GM19397 (cell line): ENCODE data around the gene LGALS4.
A peak's percentile ranks its signal among the peaks of the same experiment; 100 is the strongest.
"Not testable (repeated sequence)": the region's sequence is repeated elsewhere in the genome, so short reads cannot be mapped to it uniquely, and the experiment has no call there.

Source experiments
- ATAC-seq: cut with Tn5 transposase; IDR thresholded peaks from one replicate; pipeline ENCODE4 v1.9.1; 2021; ENCODE audit warnings: mild to moderate bottlenecking, moderate library complexity; ENCODE audit not compliant: unreplicated experiment

LGALS4 gene

DNA sequence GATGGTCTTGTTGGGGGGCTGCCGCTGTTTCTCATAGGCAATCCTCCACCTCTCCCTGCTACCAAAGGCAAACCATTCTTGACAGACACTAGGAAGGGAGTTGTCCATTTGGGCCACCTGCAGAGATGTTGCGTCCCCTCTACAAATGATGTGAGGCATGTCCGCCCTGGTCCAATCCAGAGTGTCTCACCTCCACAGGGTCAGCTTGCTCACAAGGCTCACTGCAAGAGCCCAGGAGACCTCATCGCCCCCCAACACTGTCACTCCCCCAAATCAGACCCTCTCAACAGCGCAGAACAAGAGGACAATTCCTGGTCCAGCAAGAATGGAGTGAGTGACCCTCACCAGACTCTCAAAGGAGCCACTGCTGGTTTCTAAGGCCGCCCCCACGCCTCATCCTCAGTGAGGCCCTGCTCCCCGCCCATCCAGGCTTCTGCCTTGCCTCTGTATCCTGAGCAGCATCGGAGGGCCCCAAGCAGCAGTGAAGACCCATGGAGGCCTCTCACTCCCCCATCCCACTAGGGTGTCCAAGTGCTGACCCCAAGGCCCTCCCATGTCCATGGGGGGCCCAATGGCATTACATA lies 30.5 kb upstream of the LGALS4 start:
- ATAC-seq: no peak

DNA sequence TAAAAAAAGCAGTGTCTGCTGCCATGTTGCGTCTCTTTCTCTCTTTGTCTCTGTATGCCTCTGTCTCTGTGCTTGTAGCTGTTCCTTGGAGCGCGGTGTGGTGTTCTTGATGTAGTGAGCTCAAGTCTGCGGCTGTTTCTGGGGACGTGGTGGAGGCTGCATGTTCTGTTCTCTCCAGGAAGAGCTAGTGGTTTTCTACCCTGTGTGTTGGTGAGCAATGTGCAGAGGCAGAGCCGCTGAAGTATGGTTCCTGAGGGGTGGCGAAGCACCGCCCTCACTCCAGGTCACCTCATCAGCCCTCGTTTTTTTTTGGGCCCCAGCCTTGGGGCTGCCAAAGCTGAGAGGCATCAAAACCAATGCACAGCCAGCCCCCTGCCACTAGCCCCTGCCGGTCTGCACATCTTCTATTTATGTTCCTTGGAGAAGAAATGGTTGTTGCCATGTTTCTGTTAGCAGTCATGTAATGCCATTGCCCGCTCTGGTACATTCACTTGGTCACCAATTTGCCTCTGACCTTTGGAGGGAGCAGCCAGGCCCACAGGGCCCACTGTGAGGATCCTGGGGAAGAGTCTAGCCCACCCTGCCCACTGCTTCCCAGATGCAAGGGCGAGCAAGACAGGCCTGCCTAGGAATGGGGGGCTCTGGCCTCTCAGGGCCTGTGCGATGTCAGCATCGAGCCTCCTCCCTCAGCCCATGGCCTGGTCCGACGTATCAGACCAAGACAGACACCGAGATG lies 29.9 kb upstream of the LGALS4 start:
- no peak for ATAC-seq

GRCh38 chr19:38841787-38842438 lies 29.2 kb upstream of the LGALS4 start:
- ATAC-seq: no peak

DNA sequence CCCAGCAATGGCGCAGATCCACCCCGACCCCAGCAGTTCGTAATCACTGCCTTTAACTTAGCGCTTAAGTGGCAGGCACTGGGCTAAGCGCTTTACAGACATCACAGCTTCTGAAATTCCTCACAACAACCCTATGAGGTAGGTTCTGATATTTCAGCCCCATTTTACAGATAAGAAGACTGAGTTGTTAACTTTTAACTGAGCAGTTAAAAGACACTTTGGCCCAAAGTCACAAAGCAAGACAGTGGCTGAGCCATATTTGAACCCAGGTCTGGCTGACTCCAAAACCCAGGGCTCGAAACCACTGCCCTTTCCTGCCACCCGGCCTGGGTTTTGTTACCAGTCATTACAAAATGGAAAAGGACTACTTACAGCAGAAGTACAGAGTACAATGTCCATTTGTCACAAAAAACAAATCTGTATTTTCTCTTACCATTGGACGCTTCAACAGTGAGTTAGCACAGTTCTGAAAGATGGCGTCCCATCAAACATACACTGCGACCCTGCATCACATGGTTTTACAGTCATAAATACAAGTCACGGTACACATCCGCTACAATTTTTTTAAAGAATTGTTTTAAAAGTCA lies 28.5 kb upstream of the LGALS4 start:
- no peak for ATAC-seq

GRCh38 chr19:38840583-38840968 lies 27.8 kb upstream of the LGALS4 start:
- no peak for ATAC-seq

- ATAC-seq: no peak
Measured at GRCh38 chr19:38839816-38840582, 27.3 kb upstream of the LGALS4 start.

GRCh38 chr19:38838986-38839761 lies 26.4 kb upstream of the LGALS4 start:
- no peak for ATAC-seq

DNA sequence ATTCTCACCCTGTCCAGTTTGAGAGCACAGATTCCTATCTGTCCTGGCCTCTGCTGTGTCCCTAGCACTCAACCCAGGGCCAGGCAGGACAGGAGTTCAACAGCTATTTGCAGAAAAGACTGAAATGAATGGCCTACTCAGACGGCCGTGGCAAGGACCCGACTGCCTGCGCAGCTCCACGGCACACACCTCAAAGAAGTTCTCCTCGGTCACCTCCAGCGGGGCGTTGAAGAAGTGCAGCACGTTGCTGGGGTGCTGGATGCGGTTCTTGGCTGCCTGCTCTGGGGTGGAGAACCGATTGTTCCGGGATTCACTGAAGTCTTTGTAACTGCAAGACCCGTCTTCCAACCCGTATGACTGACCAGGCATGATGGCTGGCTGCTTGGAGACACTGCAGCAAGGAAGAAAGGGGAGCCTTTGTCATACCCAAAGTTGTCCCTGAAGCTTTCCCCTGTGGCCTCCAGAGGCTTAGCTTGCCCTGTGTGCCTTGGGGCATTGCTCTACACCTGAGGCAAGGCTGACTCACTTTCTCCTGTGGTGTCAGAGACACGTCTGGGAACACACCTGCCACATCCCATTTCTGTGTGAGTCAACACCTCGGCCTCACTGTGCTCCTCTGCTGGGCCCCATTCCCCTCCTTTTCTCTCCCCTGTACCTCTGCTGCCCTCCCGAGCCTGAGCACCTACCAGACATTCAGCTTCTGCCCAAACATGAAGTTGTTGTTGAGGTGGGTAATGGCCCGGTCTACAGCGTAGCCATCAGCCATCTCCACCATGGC lies 25.7 kb upstream of the LGALS4 start:
- ATAC-seq: no peak

DNA sequence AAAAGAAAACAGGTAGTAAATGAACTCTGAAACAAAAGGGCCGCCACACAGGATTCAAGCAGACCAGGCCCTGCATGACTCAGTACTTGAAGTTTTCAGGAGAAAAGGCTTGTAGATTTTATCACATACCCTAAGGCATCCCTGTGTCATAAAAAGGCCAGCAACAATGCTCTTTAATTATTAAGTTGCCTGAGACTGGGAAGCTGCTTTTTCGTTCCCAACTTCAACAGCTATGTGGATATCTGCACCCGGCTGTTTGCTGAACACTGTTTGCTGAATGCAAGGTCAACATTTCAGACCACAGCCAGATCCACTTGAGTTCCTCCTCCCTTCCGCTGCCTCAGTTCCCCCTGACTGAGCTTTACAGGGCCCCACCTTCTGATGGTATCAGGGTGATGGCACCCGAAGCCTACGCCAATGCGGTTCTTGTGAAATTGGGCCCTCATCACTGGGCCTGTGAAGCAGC lies 24.9 kb upstream of the LGALS4 start:
- no peak for ATAC-seq

DNA sequence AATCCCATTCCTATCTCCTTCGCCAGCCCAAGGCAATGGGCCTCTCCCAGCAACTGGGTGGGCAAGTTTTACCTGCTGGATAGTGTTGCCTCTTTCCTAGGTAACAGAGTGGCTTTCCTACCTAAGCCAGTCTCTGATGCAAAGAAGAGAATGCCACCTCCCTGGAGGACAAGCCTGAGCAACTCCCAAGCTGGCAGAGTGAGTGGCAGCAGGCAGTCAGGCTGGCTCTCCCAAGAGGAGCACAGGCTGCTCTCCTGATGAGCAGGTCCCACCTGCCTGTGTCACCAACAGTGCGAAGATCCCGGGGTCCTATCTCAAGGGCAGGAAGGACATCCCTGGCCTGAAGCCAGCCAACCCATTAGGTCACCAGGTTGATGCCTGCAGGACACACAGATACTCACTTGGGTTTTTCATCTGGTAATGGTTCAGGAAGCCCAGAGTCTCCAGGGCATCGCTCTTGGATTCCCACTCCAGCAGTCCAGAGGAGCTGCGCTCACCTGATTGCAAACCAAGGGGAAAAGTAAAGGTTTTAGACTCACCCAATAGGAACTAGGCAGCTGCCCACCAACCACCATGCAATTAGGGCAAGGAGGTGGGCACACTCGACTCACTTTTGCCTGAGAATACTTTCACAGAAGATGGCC lies 24.4 kb upstream of the LGALS4 start:
- no peak for ATAC-seq

- ATAC-seq: no peak
Measured at GRCh38 chr19:38836159-38836982, 23.6 kb upstream of the LGALS4 start.

GRCh38 chr19:38834590-38834989 lies 21.8 kb upstream of the LGALS4 start:
- no peak for ATAC-seq

DNA sequence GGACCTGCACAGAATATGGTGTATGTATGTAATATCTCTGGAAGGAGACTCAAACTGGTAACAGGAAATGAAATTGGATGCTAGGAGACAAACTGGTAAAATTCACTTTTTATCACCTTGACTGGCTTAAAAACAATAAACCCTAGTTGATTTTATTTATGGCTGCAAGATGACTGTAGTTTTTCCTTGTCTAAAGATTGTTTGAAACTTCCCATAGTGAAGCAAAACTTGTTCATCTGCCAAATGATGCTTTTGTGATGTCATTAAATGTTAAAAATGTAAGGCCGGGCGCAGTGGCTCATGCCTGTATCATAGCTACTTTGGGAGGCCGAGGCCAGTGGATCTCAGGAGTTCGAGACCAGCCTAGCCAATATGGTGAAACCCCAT lies 21.4 kb upstream of the LGALS4 start:
- no peak for ATAC-seq

- no peak for ATAC-seq
Measured at GRCh38 chr19:38833092-38833425, 20.3 kb upstream of the LGALS4 start.

DNA sequence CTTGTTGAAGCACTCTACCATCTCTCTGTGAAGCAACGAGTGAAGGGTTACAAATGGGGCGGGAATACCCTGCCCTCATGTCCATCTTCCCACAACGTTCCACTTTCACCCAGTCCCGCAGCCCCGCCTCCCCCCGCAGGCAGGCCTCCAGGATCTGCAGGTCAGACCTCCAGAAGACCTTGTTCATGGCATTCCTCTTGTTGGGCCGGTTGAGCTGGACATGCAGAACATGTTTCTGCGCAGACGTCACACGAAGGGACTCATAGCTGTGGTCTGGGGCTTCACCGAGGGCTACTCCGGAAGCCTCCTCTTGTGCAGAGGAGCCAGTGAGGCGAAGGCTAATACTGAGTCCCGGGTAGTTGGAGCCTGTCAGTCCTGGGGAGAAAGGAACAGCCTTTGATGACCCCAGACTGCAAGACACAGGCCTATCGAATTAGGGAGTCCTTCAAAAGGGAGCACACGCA lies 18.4 kb upstream of the LGALS4 start:
- ATAC-seq: peak; percentile 42

GRCh38 chr19:38830039-38830733 lies 17.4 kb upstream of the LGALS4 start:
- ATAC-seq: no peak

- not testable (repeated sequence) for ATAC-seq
Measured at GRCh38 chr19:38829203-38829602, 16.5 kb upstream of the LGALS4 start.
